Activated T-helper 2 cell treated with anti-CD3 and anti-CD28 coated beads, Interferon-gamma antibody, Interleukin-2, Interleukin-4, amounts not matched to agents 10 μg/mL and 5 μg/mL and 100 μg/mL, durations not matched to agents 14 hours and 24 hours and 36 hours (primary cell): ENCODE data around the gene EIF5A. TPM values are rescaled to one million over a fixed set of nuclear protein-coding genes. Genes with fewer than 3 reads are reported as not detected.

Experiments
- DNase-seq: peaks from one replicate; pipeline ENCODE4 v3.0.0; 2021; ENCODE audit warnings: low spot score
- H3K27ac Mint-ChIP-seq: one replicate; pipeline ENCODE4 v1.8.0; 2021; ENCODE audit warnings: mixed read lengths
- H3K27me3 Mint-ChIP-seq: one replicate; pipeline ENCODE4 v1.8.0; 2021; ENCODE audit warnings: low read depth, mixed read lengths
- H3K36me3 Mint-ChIP-seq: one replicate; pipeline ENCODE4 v1.8.0; 2021; ENCODE audit warnings: low read depth, mixed read lengths
- H3K4me1 Mint-ChIP-seq: one replicate; pipeline ENCODE4 v1.8.0; 2021; ENCODE audit warnings: low read depth, mixed read lengths
- H3K4me3 Mint-ChIP-seq: one replicate; pipeline ENCODE4 v1.8.0; 2021; ENCODE audit warnings: low read depth, mild to moderate bottlenecking, moderate library complexity, mixed read lengths
- H3K9me3 Mint-ChIP-seq: one replicate; pipeline ENCODE4 v1.8.0; 2021; ENCODE audit warnings: mixed read lengths
- intact Hi-C: fragments of 100-400 bp; cut with micrococcal nuclease; formaldehyde crosslinking; loops from one replicate; pipeline ENCODE4 v1.15.1; 2023
- total RNA-seq: library from RNA; stranded (reverse); gene quantifications from 2 replicates; pipeline ENCODE4 v1.2.3, GENCODE V29; 2022

EIF5A gene
- total RNA-seq, 1 donor from 2014 or later, result 1,199 TPM

- DNase-seq, result peak; percentile 69
- Mint-ChIP-seq H3K27me3 (peaks cover 36% of the 10 kb centered on the region), H3K9me3 (no peaks in the 10 kb centered on the region), H3K4me1 (peaks cover 15% of the 10 kb centered on the region), H3K4me3 (peak overlapping the region; percentile 68), H3K36me3 (no peaks in the 10 kb centered on the region), H3K27ac (no peak overlapping the region)
- intact Hi-C loops, result loop anchor here (1.0 to 2.0 kb wide), 4 partner anchors 16 to 42 kb away; partner anchors contain the start of genes ELP5 and GABARAP
These were observed 26.8 kb upstream of the EIF5A start for GRCh38 chr17:7280519-7281073.

GRCh38 chr17:7281074-7281952 is 26.1 kb upstream of the EIF5A start, which contains the start of gene SLC2A4:
TSS of gene SLC2A4 (plus strand) at chr17:7281718. CDS start at chr17:7281935, 217 bp downstream.
- Mint-ChIP-seq H3K4me3 (peak within 1 kb of the TSS; percentile 78), H3K4me1 (peaks cover 15% of the 10 kb centered on the region), H3K27me3 (peaks cover 40% of the 10 kb centered on the region), H3K36me3 (no peaks in the 10 kb centered on the region), H3K27ac (peak within 1 kb of the TSS; percentile 42), H3K9me3 (no peaks in the 10 kb centered on the region)
- peak; percentile 76 for DNase-seq
- intact Hi-C loops, result loop anchor here (1.0 to 2.0 kb wide), 3 partner anchors 29 to 43 kb away; partner anchors contain the start of genes ELP5 and GABARAP

- no peaks in the 10 kb centered on the region for H3K36me3 Mint-ChIP-seq
- H3K27me3 Mint-ChIP-seq, result peaks cover 42% of the 10 kb centered on the region
- DNase-seq, result no peak
- no peak overlapping the region for H3K27ac Mint-ChIP-seq
- peaks cover 15% of the 10 kb centered on the region for H3K4me1 Mint-ChIP-seq
- intact Hi-C loops, result loop anchor here (1.0 to 2.0 kb wide), 3 partner anchors 30 to 44 kb away; partner anchors contain the start of genes ELP5 and GABARAP
- peak overlapping the region; percentile 78 for H3K4me3 Mint-ChIP-seq
- no peaks in the 10 kb centered on the region for H3K9me3 Mint-ChIP-seq
These were observed 25.3 kb upstream of the EIF5A start for GRCh38 chr17:7281953-7282751.

GRCh38 chr17:7282752-7283321 is 24.6 kb upstream of the EIF5A start:
- Mint-ChIP-seq H3K27ac (no peak overlapping the region), H3K36me3 (no peaks in the 10 kb centered on the region), H3K4me3 (peak overlapping the region; percentile 38), H3K9me3 (no peaks in the 10 kb centered on the region), H3K27me3 (peaks cover 40% of the 10 kb centered on the region), H3K4me1 (peaks cover 15% of the 10 kb centered on the region)
- no peak for DNase-seq
- intact Hi-C loops, result no loop called here

- Mint-ChIP-seq H3K9me3 (no peaks in the 10 kb centered on the region), H3K27ac (no peak overlapping the region), H3K27me3 (peaks cover 40% of the 10 kb centered on the region), H3K4me1 (peaks cover 15% of the 10 kb centered on the region), H3K36me3 (no peaks in the 10 kb centered on the region), H3K4me3 (no peak overlapping the region)
- no peak for DNase-seq
- intact Hi-C loops, result no loop called here
These were observed 23.8 kb upstream of the EIF5A start for GRCh38 chr17:7283471-7284216.

GRCh38 chr17:7284911-7285310 is 22.5 kb upstream of the EIF5A start:
- intact Hi-C loops, result no loop called here

GRCh38 chr17:7285679-7286078 is 21.7 kb upstream of the EIF5A start:
- Mint-ChIP-seq H3K4me1 (peaks cover 11% of the 10 kb centered on the region), H3K36me3 (no peaks in the 10 kb centered on the region), H3K4me3 (no peak overlapping the region), H3K27me3 (peaks cover 34% of the 10 kb centered on the region), H3K27ac (no peak overlapping the region), H3K9me3 (no peaks in the 10 kb centered on the region)
- intact Hi-C loops, result no loop called here
- no peak for DNase-seq

More at GRCh38 chr17:7284911-7285310, 22.5 kb upstream of the EIF5A start:
- DNase-seq, result no peak
- Mint-ChIP-seq H3K27me3 (peaks cover 37% of the 10 kb centered on the region), H3K4me3 (no peak overlapping the region), H3K27ac (no peak overlapping the region), H3K9me3 (no peaks in the 10 kb centered on the region), H3K4me1 (peaks cover 15% of the 10 kb centered on the region), H3K36me3 (no peaks in the 10 kb centered on the region)

GRCh38 chr17:7289256-7290032 is 18.0 kb upstream of the EIF5A start:
- Mint-ChIP-seq H3K9me3 (no peaks in the 10 kb centered on the region), H3K36me3 (no peaks in the 10 kb centered on the region), H3K4me1 (peaks cover 4% of the 10 kb centered on the region), H3K27me3 (peaks cover 28% of the 10 kb centered on the region), H3K4me3 (no peak overlapping the region), H3K27ac (no peak overlapping the region)
- no peak for DNase-seq
- intact Hi-C loops, result no loop called here

GRCh38 chr17:7290166-7290565 is 17.3 kb upstream of the EIF5A start:
- no peaks in the 10 kb centered on the region for H3K36me3 Mint-ChIP-seq
- H3K4me3 Mint-ChIP-seq, result no peak overlapping the region
- peaks cover 31% of the 10 kb centered on the region for H3K27me3 Mint-ChIP-seq
- no peak overlapping the region for H3K27ac Mint-ChIP-seq
- peaks cover 6% of the 10 kb centered on the region for H3K4me1 Mint-ChIP-seq
- H3K9me3 Mint-ChIP-seq, result no peaks in the 10 kb centered on the region
- no peak for DNase-seq
- intact Hi-C loops, result no loop called here

- no peak for DNase-seq
- H3K27me3 Mint-ChIP-seq, result peaks cover 33% of the 10 kb centered on the region
- no peak overlapping the region for H3K4me3 Mint-ChIP-seq
- H3K27ac Mint-ChIP-seq, result no peak overlapping the region
- peaks cover 9% of the 10 kb centered on the region for H3K4me1 Mint-ChIP-seq
- intact Hi-C loops, result no loop called here
- no peaks in the 10 kb centered on the region for H3K36me3 Mint-ChIP-seq
- no peaks in the 10 kb centered on the region for H3K9me3 Mint-ChIP-seq
These were observed 16.7 kb upstream of the EIF5A start for GRCh38 chr17:7290685-7291084.

- H3K4me1 Mint-ChIP-seq, result peaks cover 13% of the 10 kb centered on the region
- intact Hi-C loops, result no loop called here
These were observed 15.2 kb upstream of the EIF5A start for GRCh38 chr17:7292194-7292593.

More at GRCh38 chr17:7292194-7292593, 15.2 kb upstream of the EIF5A start:
- Mint-ChIP-seq H3K4me3 (no peak overlapping the region), H3K9me3 (no peaks in the 10 kb centered on the region), H3K36me3 (no peaks in the 10 kb centered on the region), H3K27me3 (peaks cover 32% of the 10 kb centered on the region), H3K27ac (no peak overlapping the region)
- DNase-seq, result no peak
